22Rv1 (cell line): ENCODE results near the gene GCGR.

Source experiments
- H3K27ac ChIP-seq: fragments of 450-650 bp; 2 replicates; pipeline ENCODE4 v1.5.1; 2017
- CTCF ChIP-seq: fragments of 450-650 bp; IDR thresholded peaks from 2 replicates; pipeline ENCODE4 v1.5.1; 2017; ENCODE audit warnings: mild to moderate bottlenecking
- ZFX ChIP-seq: fragments of 450-650 bp; IDR thresholded peaks from 2 replicates; pipeline ENCODE4 v1.6.1; 2017; ENCODE audit warnings: antibody characterized with exemption, borderline replicate concordance

The GCGR gene

GRCh38 chr17:81803728-81804558 lies at the start of gene GCGR:
Gene GCGR (plus strand): TSS chr17:81804150. CDS start chr17:81809019, 4,869 bp downstream.
- TF ChIP-seq ZFX, result no peak
- no peak for TF ChIP-seq CTCF
- no peak within 1 kb of the TSS for H3K27ac ChIP-seq

- no peak for TF ChIP-seq ZFX
- no peak for TF ChIP-seq CTCF
- no peak overlapping the region for H3K27ac ChIP-seq
Observed at GRCh38 chr17:81792675-81793615, 11.0 kb upstream of the GCGR start.

GRCh38 chr17:81794074-81794476 lies 9.9 kb upstream of the GCGR start:
- TF ChIP-seq CTCF (no peak), ZFX (no peak)
- H3K27ac ChIP-seq, result no peak overlapping the region

GRCh38 chr17:81794509-81794908 lies 9.4 kb upstream of the GCGR start:
- no peak overlapping the region for H3K27ac ChIP-seq
- no peak for TF ChIP-seq CTCF
- no peak for TF ChIP-seq ZFX

GRCh38 chr17:81801327-81801726 lies 2.6 kb upstream of the GCGR start:
- TF ChIP-seq CTCF (no peak), ZFX (no peak)

GRCh38 chr17:81802048-81802758 lies 1.7 kb upstream of the GCGR start:
- no peak overlapping the region for H3K27ac ChIP-seq
- TF ChIP-seq CTCF, result no peak
- no peak for TF ChIP-seq ZFX

More at GRCh38 chr17:81801327-81801726, 2.6 kb upstream of the GCGR start:
- H3K27ac ChIP-seq, result no peak overlapping the region
